ENCODE results near the gene PLLP.

PLLP gene

GRCh38 chr16:57284952-57285363 lies 486 bp upstream of the PLLP start:
- Histone ChIP-seq H3K36me3 (ENCODE audit: insufficient read depth, low read length) (no peaks in the 10 kb centered on the region), H3K4me3 (ENCODE audit: low read length, poor library complexity, severe bottlenecking) (no peak overlapping the region), H4K20me1 (ENCODE audit: insufficient read depth, low read length, poor library complexity, severe bottlenecking) (no peaks in the 10 kb centered on the region), H3K9ac (ENCODE audit: low read depth, low read length, poor library complexity, severe bottlenecking) (no peak overlapping the region), H3K79me2 (ENCODE audit: insufficient read depth, low read length) (no peaks in the 10 kb centered on the region), H3K9me3 (ENCODE audit: insufficient read depth, low read depth, low read length) (no peaks in the 10 kb centered on the region), H3F3A (ENCODE audit: low read depth) (no peaks in the 10 kb centered on the region), H3K9me2 (replicated peaks; ENCODE audit: low read depth, low read length) (no peaks in the 10 kb centered on the region), H3K4me1 (ENCODE audit: insufficient read depth, low read length, poor library complexity, severe bottlenecking) (no peaks in the 10 kb centered on the region), H3K4me2 (ENCODE audit: low read depth, low read length, poor library complexity, severe bottlenecking) (no peak overlapping the region), H2AFZ (ENCODE audit: low read length) (no peak overlapping the region), H3K27me3 (ENCODE audit: insufficient read depth, low read length, poor library complexity, severe bottlenecking) (peaks cover 5% of the 10 kb centered on the region)
- no peak for TF ChIP-seq EZH2phosphoT487 (IDR thresholded peaks at IDR 0.05; ENCODE audit: borderline replicate concordance)
- no peak for TF ChIP-seq CTCF (conservative IDR thresholded peaks at IDR 0.05; ENCODE audit: low read length)

- Histone ChIP-seq H4K20me1 (ENCODE audit: insufficient read depth, low read length, poor library complexity, severe bottlenecking) (no peaks in the 10 kb centered on the region), H3K79me2 (ENCODE audit: insufficient read depth, low read length) (no peaks in the 10 kb centered on the region), H3K36me3 (ENCODE audit: insufficient read depth, low read length) (no peaks in the 10 kb centered on the region), H3K4me3 (ENCODE audit: low read length, poor library complexity, severe bottlenecking) (no peak overlapping the region), H3K9me2 (replicated peaks; ENCODE audit: low read depth, low read length) (no peaks in the 10 kb centered on the region), H3K4me1 (ENCODE audit: insufficient read depth, low read length, poor library complexity, severe bottlenecking) (no peaks in the 10 kb centered on the region), H3K9me3 (ENCODE audit: insufficient read depth, low read depth, low read length) (no peaks in the 10 kb centered on the region), H3K9ac (ENCODE audit: low read depth, low read length, poor library complexity, severe bottlenecking) (no peak overlapping the region), H3F3A (ENCODE audit: low read depth) (no peaks in the 10 kb centered on the region), H2AFZ (ENCODE audit: low read length) (no peak overlapping the region), H3K4me2 (ENCODE audit: low read depth, low read length, poor library complexity, severe bottlenecking) (no peak overlapping the region), H3K27me3 (ENCODE audit: insufficient read depth, low read length, poor library complexity, severe bottlenecking) (peaks cover 9% of the 10 kb centered on the region)
- TF ChIP-seq CTCF (conservative IDR thresholded peaks at IDR 0.05; ENCODE audit: low read length) (no peak), EZH2phosphoT487 (IDR thresholded peaks at IDR 0.05; ENCODE audit: borderline replicate concordance) (no peak)
These were observed 588 bp downstream of the PLLP start for GRCh38 chr16:57283959-57284208.

GRCh38 chr16:57283214-57283958 lies 1.1 kb downstream of the PLLP start:
- peaks cover 14% of the 10 kb centered on the region for H3K27me3 ChIP-seq (ENCODE audit: insufficient read depth, low read length, poor library complexity, severe bottlenecking)
- H3K9ac ChIP-seq (ENCODE audit: low read depth, low read length, poor library complexity, severe bottlenecking) = no peak overlapping the region
- no peaks in the 10 kb centered on the region for H4K20me1 ChIP-seq (ENCODE audit: insufficient read depth, low read length, poor library complexity, severe bottlenecking)
- H3K4me1 ChIP-seq (ENCODE audit: insufficient read depth, low read length, poor library complexity, severe bottlenecking) = no peaks in the 10 kb centered on the region
- H3K79me2 ChIP-seq (ENCODE audit: insufficient read depth, low read length) = no peaks in the 10 kb centered on the region
- no peaks in the 10 kb centered on the region for H3K9me2 ChIP-seq (replicated peaks; ENCODE audit: low read depth, low read length)
- TF ChIP-seq EZH2phosphoT487 (IDR thresholded peaks at IDR 0.05; ENCODE audit: borderline replicate concordance) (no peak), CTCF (conservative IDR thresholded peaks at IDR 0.05; ENCODE audit: low read length) (no peak)
- H3K9me3 ChIP-seq (ENCODE audit: insufficient read depth, low read depth, low read length) = no peaks in the 10 kb centered on the region
- no peak overlapping the region for H2AFZ ChIP-seq (ENCODE audit: low read length)
- no peaks in the 10 kb centered on the region for H3F3A ChIP-seq (ENCODE audit: low read depth)
- H3K4me3 ChIP-seq (ENCODE audit: low read length, poor library complexity, severe bottlenecking) = no peak overlapping the region
- H3K4me2 ChIP-seq (ENCODE audit: low read depth, low read length, poor library complexity, severe bottlenecking) = no peak overlapping the region
- H3K36me3 ChIP-seq (ENCODE audit: insufficient read depth, low read length) = no peaks in the 10 kb centered on the region
